HCT116 (cell line): ENCODE data around the gene RNU6-7.

Source experiments
- ATF3 ChIP-seq: IDR thresholded peaks from 2 replicates; pipeline ENCODE4 v1.6.1; 2012
- CTCF ChIP-seq, 3 experiments: fragments of 200-600 bp in 1 of 3; sonication (generic) in 1 of 3; IDR thresholded peaks in 2 of 3; conservative IDR thresholded peaks in 1 of 3; 2 replicates each; pipeline ENCODE4 v1.5.1; 2012 to 2017; ENCODE audit warnings: low read depth in 2 of 3, low read length in 2 of 3, antibody characterized with exemption in 1 of 3, borderline replicate concordance in 1 of 3, control low read depth in 1 of 3, mild to moderate bottlenecking in 1 of 3, mixed read lengths in 1 of 3, mixed run types in 1 of 3, moderate library complexity in 1 of 3; ENCODE audit not compliant: insufficient read depth in 1 of 3
- EZH2 ChIP-seq: fragments of 200-600 bp; sonication (generic); IDR thresholded peaks from 2 replicates; pipeline ENCODE4 v1.6.1; 2017; ENCODE audit warnings: antibody characterized with exemption, mixed run types
- FOSL1 ChIP-seq: IDR thresholded peaks from 2 replicates; pipeline ENCODE4 v1.6.1; 2012; ENCODE audit warnings: low read depth
- JUND ChIP-seq: IDR thresholded peaks from 2 replicates; pipeline ENCODE4 v1.6.1; 2012
- MAX ChIP-seq: IDR thresholded peaks from 2 replicates; pipeline ENCODE4 v1.6.1; 2012
- POLR2AphosphoS5 ChIP-seq: IDR thresholded peaks from 2 replicates; pipeline ENCODE4 v1.6.1; 2011; ENCODE audit warnings: mild to moderate bottlenecking, low read depth, low read length, moderate library complexity
- ZFX ChIP-seq: fragments of 450-650 bp; IDR thresholded peaks from 2 replicates; pipeline ENCODE4 v1.6.1; 2017

- no peak for TF ChIP-seq MAX
- TF ChIP-seq CTCF (IDR thresholded peaks at IDR 0.05 in 2 of 3, conservative IDR thresholded peaks at IDR 0.05 in 1 of 3; ENCODE audit: borderline replicate concordance in 1 of 3, insufficient read depth in 1 of 3, low read depth in 2 of 3, low read length in 2 of 3): no peak
- TF ChIP-seq ATF3: no peak
- no peak for TF ChIP-seq ZFX
- no peak for TF ChIP-seq POLR2AphosphoS5
- no peak for TF ChIP-seq JUND
- TF ChIP-seq FOSL1: no peak
- no peak for TF ChIP-seq EZH2
Observed at GRCh38 chr14:32249371-32249770, 47.5 kb downstream of the RNU6-7 start.
